ENCODE data around the gene PTPRM.

GRCh38 chr18:7870266-7870665 lies 303.1 kb downstream of the PTPRM start:
- TF ChIP-seq CTCF (IDR thresholded peaks at IDR 0.05) (no peak), POLR2A (IDR thresholded peaks at IDR 0.05) (no peak)
